ENCODE data around the gene DSC3. TPM values are rescaled to one million over a fixed set of nuclear protein-coding genes. Genes with fewer than 3 reads are reported as not detected.
A peak's percentile ranks its signal among the peaks of the same experiment; 100 is the strongest.

The DSC3 gene
- total RNA-seq, result 0.24 TPM
- long read RNA-seq, result 0 reads

DNA sequence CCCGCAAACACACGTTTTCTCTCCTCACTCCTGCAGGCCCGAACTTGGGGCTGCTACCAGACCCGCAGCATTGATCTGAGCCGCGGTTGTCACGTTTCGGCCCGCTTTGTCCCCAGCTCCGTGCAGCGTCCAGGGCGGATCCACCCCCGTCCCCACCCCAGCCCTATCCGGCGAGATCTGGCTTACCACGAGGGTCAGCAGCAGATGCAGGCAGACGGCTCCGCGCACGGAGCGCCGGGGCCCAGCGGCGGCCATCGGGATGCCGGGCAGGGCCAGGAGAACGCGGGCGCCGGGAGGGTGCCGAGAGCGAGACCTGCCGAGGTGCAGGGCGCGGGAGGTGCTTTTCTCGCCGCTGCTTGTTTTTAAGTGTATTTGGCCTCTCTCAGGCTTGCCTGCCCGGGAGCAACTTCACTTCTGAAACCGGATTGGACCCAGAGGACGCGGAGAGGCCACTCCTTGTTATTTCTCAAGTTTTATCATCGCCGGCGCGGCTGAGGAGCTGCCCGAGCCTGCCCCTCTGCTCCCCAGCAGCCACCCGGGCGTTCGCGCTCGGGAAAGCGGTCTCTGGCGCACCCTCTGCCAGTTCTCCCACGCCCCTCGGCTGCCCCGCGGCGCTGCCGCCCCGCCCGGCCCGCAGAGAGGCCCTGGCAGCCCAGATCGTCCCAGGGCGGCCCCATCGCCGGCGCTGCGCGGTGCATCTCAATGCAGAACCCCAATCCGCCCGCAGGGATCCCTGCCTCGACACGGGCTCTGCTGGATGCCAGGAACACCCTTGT lies at the start of gene DSC3:
TSS of gene DSC3 (minus strand) at position 337 of the 776 bp plus-strand sequence. CDS start at position 255, 82 bp downstream.
- H3K27me3 ChIP-seq (ENCODE audit: low read depth), result peaks cover 60% of the 10 kb centered on the region
- DNase-seq (peak; percentile 47), ATAC-seq (peak; percentile 58 to 67)
- no peaks in the 10 kb centered on the region for H3K36me3 ChIP-seq
- intact Hi-C loops (cut with DNase I), result no loop called here
- peak within 1 kb of the TSS; percentile 34 for H3K4me3 ChIP-seq
- peaks cover 17% of the 10 kb centered on the region for H3K4me1 ChIP-seq
- TF ChIP-seq, protein P1, sequence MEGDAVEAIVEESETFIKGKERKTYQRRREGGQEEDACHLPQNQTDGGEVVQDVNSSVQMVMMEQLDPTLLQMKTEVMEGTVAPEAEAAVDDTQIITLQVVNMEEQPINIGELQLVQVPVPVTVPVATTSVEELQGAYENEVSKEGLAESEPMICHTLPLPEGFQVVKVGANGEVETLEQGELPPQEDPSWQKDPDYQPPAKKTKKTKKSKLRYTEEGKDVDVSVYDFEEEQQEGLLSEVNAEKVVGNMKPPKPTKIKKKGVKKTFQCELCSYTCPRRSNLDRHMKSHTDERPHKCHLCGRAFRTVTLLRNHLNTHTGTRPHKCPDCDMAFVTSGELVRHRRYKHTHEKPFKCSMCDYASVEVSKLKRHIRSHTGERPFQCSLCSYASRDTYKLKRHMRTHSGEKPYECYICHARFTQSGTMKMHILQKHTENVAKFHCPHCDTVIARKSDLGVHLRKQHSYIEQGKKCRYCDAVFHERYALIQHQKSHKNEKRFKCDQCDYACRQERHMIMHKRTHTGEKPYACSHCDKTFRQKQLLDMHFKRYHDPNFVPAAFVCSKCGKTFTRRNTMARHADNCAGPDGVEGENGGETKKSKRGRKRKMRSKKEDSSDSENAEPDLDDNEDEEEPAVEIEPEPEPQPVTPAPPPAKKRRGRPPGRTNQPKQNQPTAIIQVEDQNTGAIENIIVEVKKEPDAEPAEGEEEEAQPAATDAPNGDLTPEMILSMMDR (IDR thresholded peaks at IDR 0.05), result no peak
- no peak within 1 kb of the TSS for H3K27ac ChIP-seq
- H3K9me3 ChIP-seq, result no peaks in the 10 kb centered on the region

DNA sequence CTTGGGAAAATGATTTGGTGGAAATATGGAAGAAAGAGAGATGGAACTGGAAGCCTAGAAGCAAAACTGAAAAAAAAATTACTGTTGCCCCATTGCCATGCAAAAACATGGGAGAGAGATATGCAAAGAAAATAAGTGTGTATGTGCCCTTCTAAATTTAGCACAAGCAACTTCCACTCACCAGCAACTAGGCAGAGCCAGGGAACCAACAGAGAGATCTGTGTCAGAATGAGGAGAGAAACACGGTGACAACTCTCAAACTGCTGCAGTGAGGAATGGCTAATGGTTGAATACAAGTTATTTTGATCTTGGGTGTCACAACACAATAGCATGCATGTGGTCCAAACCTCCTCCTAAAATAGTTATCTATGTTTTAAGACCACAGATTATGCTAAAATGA lies 48.8 kb upstream of the DSC3 start:
- intact Hi-C loops (cut with DNase I), result no loop called here
- Histone ChIP-seq H3K27ac (no peak overlapping the region), H3K27me3 (ENCODE audit: low read depth) (no peaks in the 10 kb centered on the region), H3K4me1 (no peaks in the 10 kb centered on the region), H3K36me3 (peaks cover 13% of the 10 kb centered on the region), H3K4me3 (no peak overlapping the region), H3K9me3 (no peaks in the 10 kb centered on the region)
- TF ChIP-seq, protein P1 (IDR thresholded peaks at IDR 0.05), result no peak
- no peak for DNase-seq
- ATAC-seq, result no peak

DNA sequence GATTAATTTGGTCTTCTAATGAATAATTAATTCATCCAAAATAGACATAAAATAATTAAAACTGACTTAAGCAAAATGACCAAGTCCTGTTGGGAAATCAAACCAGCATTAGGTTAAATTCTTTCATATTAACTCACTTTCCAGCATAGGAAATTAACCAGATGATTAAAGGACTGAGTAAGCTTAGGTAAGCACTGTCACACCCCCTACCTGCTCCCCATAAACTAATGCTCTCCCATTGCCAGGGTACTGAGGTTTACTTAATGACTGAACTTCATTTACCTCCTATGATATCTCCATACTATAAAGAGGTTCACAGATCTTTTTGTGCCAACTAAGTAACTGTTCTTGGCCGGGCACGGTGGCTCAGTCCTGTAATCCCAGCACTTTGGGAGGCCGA lies 46.0 kb upstream of the DSC3 start:
- Histone ChIP-seq H3K4me3 (no peak overlapping the region), H3K27me3 (ENCODE audit: low read depth) (no peaks in the 10 kb centered on the region), H3K27ac (no peak overlapping the region), H3K4me1 (no peaks in the 10 kb centered on the region), H3K36me3 (peaks cover 13% of the 10 kb centered on the region), H3K9me3 (no peaks in the 10 kb centered on the region)
- intact Hi-C loops (cut with DNase I), result no loop called here
- TF ChIP-seq, protein P1 (IDR thresholded peaks at IDR 0.05), result no peak
- DNase-seq, result no peak
- ATAC-seq, result no peak

DNA sequence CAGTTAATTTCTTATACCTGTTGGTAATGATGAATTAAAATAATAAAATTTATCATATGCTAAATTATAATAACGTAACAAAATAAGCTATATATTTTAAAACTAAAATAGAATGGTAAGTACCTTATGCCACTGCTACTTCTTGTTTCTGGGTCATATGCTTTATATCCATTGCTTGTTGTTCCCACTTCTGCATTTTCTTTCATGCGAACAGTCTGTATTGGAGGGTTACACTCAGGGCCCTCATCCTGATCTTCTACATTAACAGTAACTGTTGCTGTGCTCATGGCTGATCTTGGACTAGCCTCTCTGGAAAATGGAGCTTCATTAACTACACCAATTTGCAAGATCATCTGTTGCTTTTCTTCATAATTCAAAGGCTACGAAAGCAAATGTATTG lies 37.4 kb upstream of the DSC3 start:
- no peaks in the 10 kb centered on the region for H3K27me3 ChIP-seq (ENCODE audit: low read depth)
- no peaks in the 10 kb centered on the region for H3K4me1 ChIP-seq
- peaks cover 3% of the 10 kb centered on the region for H3K36me3 ChIP-seq
- DNase-seq (no peak), ATAC-seq (no peak)
- no peaks in the 10 kb centered on the region for H3K9me3 ChIP-seq
- TF ChIP-seq, protein P1 (IDR thresholded peaks at IDR 0.05), result no peak
- intact Hi-C loops (cut with DNase I), result no loop called here
- H3K4me3 ChIP-seq, result no peak overlapping the region
- H3K27ac ChIP-seq, result no peak overlapping the region

DNA sequence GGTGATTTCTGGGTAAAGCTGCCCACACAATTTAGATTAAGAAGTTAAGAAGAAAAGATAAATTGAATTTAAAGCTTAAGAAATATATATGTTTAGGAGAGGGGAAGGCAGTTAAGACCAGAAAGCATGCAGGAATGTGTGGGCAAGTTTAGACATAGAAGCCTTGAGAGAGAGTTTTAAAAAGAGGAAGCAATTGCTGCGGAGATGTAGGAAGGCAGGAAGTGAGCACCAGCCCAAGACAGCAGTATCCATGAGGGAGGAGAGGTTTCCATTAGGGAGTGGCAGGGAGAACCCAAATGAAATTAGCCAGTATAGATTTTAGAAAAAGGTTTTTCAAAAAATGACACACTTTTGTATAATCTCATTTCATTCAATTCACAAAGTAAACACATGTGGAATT lies 35.3 kb upstream of the DSC3 start:
- Histone ChIP-seq H3K4me1 (no peaks in the 10 kb centered on the region), H3K4me3 (no peak overlapping the region), H3K27ac (no peak overlapping the region), H3K36me3 (peaks cover 10% of the 10 kb centered on the region), H3K27me3 (ENCODE audit: low read depth) (no peaks in the 10 kb centered on the region), H3K9me3 (no peaks in the 10 kb centered on the region)
- no peak for DNase-seq
- ATAC-seq, result no peak
- intact Hi-C loops (cut with DNase I), result no loop called here
- TF ChIP-seq, protein P1 (IDR thresholded peaks at IDR 0.05), result no peak

Data from lower lobe of right lung (tissue), 2 donors.